Measurements from ENCODE around the gene SHB.

DNA sequence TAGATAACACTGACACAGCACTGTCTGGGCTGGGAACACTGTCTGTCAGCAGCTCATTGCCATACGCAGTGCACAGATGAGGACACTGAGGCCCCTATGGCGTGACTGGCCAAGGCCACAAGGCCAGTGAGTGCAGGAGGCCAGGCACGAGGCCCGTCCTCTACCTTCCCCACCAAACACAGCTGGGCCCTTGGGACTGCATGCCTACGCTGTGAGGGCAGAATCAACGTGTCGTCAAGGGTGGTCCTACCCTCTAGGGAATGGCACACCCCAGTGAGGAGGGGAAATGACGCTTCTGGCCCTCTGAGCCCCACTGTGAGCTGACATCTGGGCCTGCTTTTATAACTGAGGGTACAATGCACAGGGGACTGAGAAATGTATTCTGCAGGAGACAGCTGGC lies 123.0 kb downstream of the SHB start:
- TF ChIP-seq EZH2phosphoT487 (IDR thresholded peaks at IDR 0.05; ENCODE audit: low read depth, severe bottlenecking, unreplicated experiment) (no peak), EZH2 (IDR thresholded peaks at IDR 0.05; ENCODE audit: borderline replicate concordance) (no peak)
- TF ChIP-seq, protein P1, sequence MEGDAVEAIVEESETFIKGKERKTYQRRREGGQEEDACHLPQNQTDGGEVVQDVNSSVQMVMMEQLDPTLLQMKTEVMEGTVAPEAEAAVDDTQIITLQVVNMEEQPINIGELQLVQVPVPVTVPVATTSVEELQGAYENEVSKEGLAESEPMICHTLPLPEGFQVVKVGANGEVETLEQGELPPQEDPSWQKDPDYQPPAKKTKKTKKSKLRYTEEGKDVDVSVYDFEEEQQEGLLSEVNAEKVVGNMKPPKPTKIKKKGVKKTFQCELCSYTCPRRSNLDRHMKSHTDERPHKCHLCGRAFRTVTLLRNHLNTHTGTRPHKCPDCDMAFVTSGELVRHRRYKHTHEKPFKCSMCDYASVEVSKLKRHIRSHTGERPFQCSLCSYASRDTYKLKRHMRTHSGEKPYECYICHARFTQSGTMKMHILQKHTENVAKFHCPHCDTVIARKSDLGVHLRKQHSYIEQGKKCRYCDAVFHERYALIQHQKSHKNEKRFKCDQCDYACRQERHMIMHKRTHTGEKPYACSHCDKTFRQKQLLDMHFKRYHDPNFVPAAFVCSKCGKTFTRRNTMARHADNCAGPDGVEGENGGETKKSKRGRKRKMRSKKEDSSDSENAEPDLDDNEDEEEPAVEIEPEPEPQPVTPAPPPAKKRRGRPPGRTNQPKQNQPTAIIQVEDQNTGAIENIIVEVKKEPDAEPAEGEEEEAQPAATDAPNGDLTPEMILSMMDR (IDR thresholded peaks at IDR 0.05; ENCODE audit: poor library complexity) = no peak
